Sigmoid colon (tissue), 4 donors: ENCODE data around the gene PI4KA.
"Not testable (repeated sequence)": the region's sequence is repeated elsewhere in the genome, so short reads cannot be mapped to it uniquely, and the experiment has no call there.

Experiments used
- EP300 ChIP-seq, 4 donors: sonication (generic); formaldehyde crosslinking; IDR thresholded peaks; one replicate each; pipeline ENCODE4 v1.6.1; 2017; ENCODE audit warnings: antibody characterized with exemption in 4 of 4
- POLR2A ChIP-seq, 2 donors: fragments of 450-650 bp; IDR thresholded peaks; one replicate each; pipeline ENCODE4 v1.6.1; 2016; ENCODE audit warnings: antibody characterized with exemption in 2 of 2, mild to moderate bottlenecking in 2 of 2, moderate library complexity in 2 of 2
- TF ChIP-seq, protein P1 (sequence below), 4 experiments: fragments of 450-650 bp in 3 of 4; fragments of 200-600 bp in 1 of 4; IDR thresholded peaks; one replicate each; pipeline ENCODE4 v1.5.1; 2016 to 2019; ENCODE audit warnings: antibody characterized with exemption in 4 of 4, mild to moderate bottlenecking in 3 of 4, moderate library complexity in 2 of 4

DNA sequence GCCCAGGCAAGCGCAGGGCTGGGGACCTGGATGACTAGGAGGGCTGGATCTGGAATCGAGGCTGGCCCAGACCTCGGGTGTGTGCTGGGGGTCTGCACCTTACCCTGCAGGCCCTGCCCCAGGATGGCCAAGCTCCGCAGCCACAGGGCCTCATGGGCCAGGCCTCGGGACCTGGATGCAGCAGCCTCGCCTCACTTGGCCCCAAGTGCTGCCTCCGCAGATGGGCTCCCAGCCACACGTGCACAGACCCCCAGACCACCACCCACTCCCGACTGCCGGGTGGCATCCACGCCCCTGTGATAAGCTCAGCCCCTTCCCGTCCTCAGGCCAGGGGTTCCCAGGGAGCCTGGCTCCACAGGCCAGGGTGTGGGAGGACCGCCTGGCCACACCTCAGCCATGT, 188.7 kb downstream of the PI4KA start:
- TF ChIP-seq, protein P1, sequence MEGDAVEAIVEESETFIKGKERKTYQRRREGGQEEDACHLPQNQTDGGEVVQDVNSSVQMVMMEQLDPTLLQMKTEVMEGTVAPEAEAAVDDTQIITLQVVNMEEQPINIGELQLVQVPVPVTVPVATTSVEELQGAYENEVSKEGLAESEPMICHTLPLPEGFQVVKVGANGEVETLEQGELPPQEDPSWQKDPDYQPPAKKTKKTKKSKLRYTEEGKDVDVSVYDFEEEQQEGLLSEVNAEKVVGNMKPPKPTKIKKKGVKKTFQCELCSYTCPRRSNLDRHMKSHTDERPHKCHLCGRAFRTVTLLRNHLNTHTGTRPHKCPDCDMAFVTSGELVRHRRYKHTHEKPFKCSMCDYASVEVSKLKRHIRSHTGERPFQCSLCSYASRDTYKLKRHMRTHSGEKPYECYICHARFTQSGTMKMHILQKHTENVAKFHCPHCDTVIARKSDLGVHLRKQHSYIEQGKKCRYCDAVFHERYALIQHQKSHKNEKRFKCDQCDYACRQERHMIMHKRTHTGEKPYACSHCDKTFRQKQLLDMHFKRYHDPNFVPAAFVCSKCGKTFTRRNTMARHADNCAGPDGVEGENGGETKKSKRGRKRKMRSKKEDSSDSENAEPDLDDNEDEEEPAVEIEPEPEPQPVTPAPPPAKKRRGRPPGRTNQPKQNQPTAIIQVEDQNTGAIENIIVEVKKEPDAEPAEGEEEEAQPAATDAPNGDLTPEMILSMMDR (IDR thresholded peaks at IDR 0.05), result not testable (repeated sequence)
- TF ChIP-seq EP300, POLR2A (IDR thresholded peaks at IDR 0.05): not testable (repeated sequence)
